Right lobe of liver (tissue), 6 donors: ENCODE data around the gene TNFRSF1A. TPM values are rescaled to one million over a fixed set of nuclear protein-coding genes. Genes with fewer than 3 reads are reported as not detected.

Source experiments
- ATAC-seq, 4 donors: fragments of 200-7000 bp; cut with Tn5 transposase; one replicate each; pipeline ENCODE4 v1.9.1; 2020; ENCODE audit warnings: mild to moderate bottlenecking in 4 of 4, moderate library complexity in 4 of 4
- DNase-seq, 3 donors: peaks; one replicate each; pipeline ENCODE4 v3.0.0-alpha.2; 2020
- H3K27ac ChIP-seq, 3 donors: fragments of 200-600 bp; one replicate each; pipeline ENCODE4 v1.8.0; 2022
- H3K27me3 ChIP-seq, 2 donors: fragments of 200-600 bp; one replicate each; pipeline ENCODE4 v1.8.0; 2022
- H3K36me3 ChIP-seq, 4 donors: fragments of 200-600 bp; sonication (generic) in 1 of 4; one replicate each; pipeline versions ENCODE4 v1.5.1 to v1.8.0; 2017 to 2022; ENCODE audit warnings: control low read depth in 1 of 4
- H3K4me1 ChIP-seq, 4 donors: fragments of 200-600 bp; sonication (generic) in 1 of 4; one replicate each; pipeline versions ENCODE4 v1.5.1 to v1.8.0; 2017 to 2022; ENCODE audit warnings: control low read depth in 1 of 4
- H3K4me3 ChIP-seq, 3 donors: fragments of 200-600 bp; one replicate each; pipeline ENCODE4 v1.8.0; 2022
- H3K9me3 ChIP-seq, 4 donors: fragments of 200-600 bp; sonication (generic) in 1 of 4; one replicate each; pipeline versions ENCODE4 v1.5.1 to v1.8.0; 2017 to 2022; ENCODE audit warnings: control low read depth in 1 of 4
- POLR2A ChIP-seq: fragments of 450-650 bp; IDR thresholded peaks from one replicate; pipeline ENCODE4 v1.6.1; 2017; ENCODE audit warnings: antibody characterized with exemption, mild to moderate bottlenecking
- WGBS: methylation state at CpG from one replicate; pipeline ENCODE4 v1.1.6; 2018; ENCODE audit warnings: low coverage, low lambda C conversion rate; ENCODE audit not compliant: insufficient coverage; ENCODE audit errors: missing lambda C conversion rate; 5-methylcytosine and 5-hydroxymethylcytosine counted together
- intact Hi-C, 2 donors: fragments of 100-400 bp; cut with DNase I; formaldehyde crosslinking; loops; one replicate each; pipeline versions ENCODE4 v1.11.2 to v1.14.1; 2022
- total RNA-seq, 6 experiments: library from RNA; depleted of rRNA in 2 of 6; stranded (reverse); fragments of >200 nt in 2 of 6; fragmentation: NEBNext Ultra II Directional in 3 of 6; extraction: Animal tissue kit (Norgen Biotek cat#: 25700) in 3 of 6; gene quantifications; one replicate each; pipeline versions ENCODE4 v1.1.0 to v1.2.4, GENCODE V29; 2016 to 2023
- TF ChIP-seq, protein P1 (sequence below), 4 donors: fragments of 200-600 bp in 3 of 4; fragments of 450-650 bp in 1 of 4; IDR thresholded peaks; one replicate each; pipeline versions ENCODE4 v1.5.1 to v1.8.0; 2016 to 2022; ENCODE audit warnings: antibody characterized with exemption in 4 of 4, mild to moderate bottlenecking in 2 of 4
- donor health status: DM: no; HTN: yes; CAD: no.
- donor health status: DM: no; HTN: no; CAD: no.
- donor health status: DM: no; HTN: no; CAD: no.
- donor health status: DM: no; HTN: yes; CAD: no.
- donor health status: DM: no; HTN: yes; CAD: no.

The TNFRSF1A gene
- total RNA-seq, 6 experiments from 2014 or later: 70.6 to 199 (median 117) TPM

GRCh38 chr12:6374786-6375160 lies 32.9 kb upstream of the TNFRSF1A start:
- TF ChIP-seq, protein P1, sequence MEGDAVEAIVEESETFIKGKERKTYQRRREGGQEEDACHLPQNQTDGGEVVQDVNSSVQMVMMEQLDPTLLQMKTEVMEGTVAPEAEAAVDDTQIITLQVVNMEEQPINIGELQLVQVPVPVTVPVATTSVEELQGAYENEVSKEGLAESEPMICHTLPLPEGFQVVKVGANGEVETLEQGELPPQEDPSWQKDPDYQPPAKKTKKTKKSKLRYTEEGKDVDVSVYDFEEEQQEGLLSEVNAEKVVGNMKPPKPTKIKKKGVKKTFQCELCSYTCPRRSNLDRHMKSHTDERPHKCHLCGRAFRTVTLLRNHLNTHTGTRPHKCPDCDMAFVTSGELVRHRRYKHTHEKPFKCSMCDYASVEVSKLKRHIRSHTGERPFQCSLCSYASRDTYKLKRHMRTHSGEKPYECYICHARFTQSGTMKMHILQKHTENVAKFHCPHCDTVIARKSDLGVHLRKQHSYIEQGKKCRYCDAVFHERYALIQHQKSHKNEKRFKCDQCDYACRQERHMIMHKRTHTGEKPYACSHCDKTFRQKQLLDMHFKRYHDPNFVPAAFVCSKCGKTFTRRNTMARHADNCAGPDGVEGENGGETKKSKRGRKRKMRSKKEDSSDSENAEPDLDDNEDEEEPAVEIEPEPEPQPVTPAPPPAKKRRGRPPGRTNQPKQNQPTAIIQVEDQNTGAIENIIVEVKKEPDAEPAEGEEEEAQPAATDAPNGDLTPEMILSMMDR (IDR thresholded peaks at IDR 0.05): no peak
- TF ChIP-seq POLR2A: no peak
- intact Hi-C loops: no loop called here
- ATAC-seq (no peak), DNase-seq (no peak)
- Histone ChIP-seq H3K9me3 (no peaks in the 10 kb centered on the region), H3K27me3 (no peaks in the 10 kb centered on the region), H3K36me3 (no peaks in the 10 kb centered on the region), H3K27ac (no peak overlapping the region), H3K4me1 (peaks cover 0 to 33% (median 15%) of the 10 kb centered on the region in 4 donors), H3K4me3 (no peak overlapping the region)
- no CpG with 5 or more reads among the region's 7 CpGs for WGBS

GRCh38 chr12:6374028-6374785 lies 32.3 kb upstream of the TNFRSF1A start:
- Histone ChIP-seq H3K4me3 (no peak overlapping the region), H3K4me1 (peaks cover 0 to 33% (median 15%) of the 10 kb centered on the region in 4 donors), H3K27me3 (no peaks in the 10 kb centered on the region), H3K36me3 (no peaks in the 10 kb centered on the region), H3K27ac (no peak overlapping the region), H3K9me3 (no peaks in the 10 kb centered on the region)
- 94% methylated on average over 8 of the region's 24 CpGs for WGBS
- peak in 1 of 3 donors; percentile 47 for DNase-seq
- TF ChIP-seq, protein P1 (IDR thresholded peaks at IDR 0.05): no peak
- intact Hi-C loops: no loop called here
- no peak for ATAC-seq

GRCh38 chr12:6373022-6373787 lies 31.3 kb upstream of the TNFRSF1A start:
- Histone ChIP-seq H3K9me3 (no peaks in the 10 kb centered on the region), H3K27ac (no peak overlapping the region), H3K36me3 (no peaks in the 10 kb centered on the region), H3K4me3 (no peak overlapping the region), H3K27me3 (no peaks in the 10 kb centered on the region), H3K4me1 (peaks cover 0 to 34% (median 18%) of the 10 kb centered on the region in 4 donors)
- TF ChIP-seq, protein P1 (IDR thresholded peaks at IDR 0.05): no peak
- TF ChIP-seq POLR2A: no peak
- DNase-seq (peak in 1 of 3 donors; percentile 12), ATAC-seq (no peak)
- 72% methylated on average over 14 of the region's 14 CpGs for whole genome bisulfite sequencing
- intact Hi-C loops: no loop called here

GRCh38 chr12:6372403-6373003 lies 30.6 kb upstream of the TNFRSF1A start:
- ATAC-seq: no peak
- Histone ChIP-seq H3K27ac (peak overlapping the region in 1 of 3 donors; percentile 33), H3K4me3 (no peak overlapping the region), H3K4me1 (peaks cover 0 to 27% (median 12%) of the 10 kb centered on the region in 4 donors), H3K27me3 (no peaks in the 10 kb centered on the region), H3K9me3 (no peaks in the 10 kb centered on the region), H3K36me3 (no peaks in the 10 kb centered on the region)
- intact Hi-C loops: no loop called here
- 45% methylated on average over 8 of the region's 8 CpGs for WGBS
- no peak for DNase-seq
- TF ChIP-seq, protein P1 (IDR thresholded peaks at IDR 0.05): no peak
- no peak for TF ChIP-seq POLR2A
